ENCODE results near the gene IFRD1.

IFRD1 gene

DNA sequence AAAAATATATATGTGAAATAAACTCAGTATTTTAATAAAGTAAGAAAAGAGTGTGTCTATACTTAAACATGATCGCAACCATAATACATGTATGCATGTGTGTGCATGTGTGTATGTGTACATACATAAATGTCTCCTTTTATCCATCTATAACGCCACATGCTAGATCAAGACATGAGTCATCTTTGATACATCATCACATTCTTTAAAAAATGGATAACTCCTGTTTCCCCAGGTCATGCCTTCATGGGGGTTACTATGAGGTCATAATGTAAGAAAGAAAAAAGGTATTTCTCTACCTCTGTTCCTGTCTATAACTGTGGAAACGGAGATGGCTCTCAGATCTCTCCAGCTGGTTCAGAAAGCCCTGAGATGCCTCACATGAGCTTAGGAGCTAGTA, 71.7 kb downstream of the IFRD1 start:
- no peak for DNase-seq

DNA sequence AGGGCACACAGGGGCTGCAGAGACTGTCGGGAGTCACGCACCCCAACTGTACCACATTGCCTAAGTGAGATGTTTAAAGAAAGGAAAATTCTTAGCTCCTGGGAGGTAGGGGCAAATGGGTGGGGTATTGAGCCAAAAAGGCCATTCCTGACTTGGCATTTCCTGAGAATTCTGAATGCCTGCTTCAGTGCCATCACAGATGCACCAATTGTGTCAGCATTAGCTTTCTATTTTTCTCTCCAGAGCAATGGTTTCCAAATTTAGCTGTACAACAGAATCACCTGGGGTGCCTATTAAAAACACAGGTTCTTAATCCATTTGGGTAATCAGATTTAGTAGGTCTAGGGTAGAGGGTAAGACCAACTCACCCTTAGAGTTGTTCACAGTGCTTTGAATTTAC, 73.6 kb downstream of the IFRD1 start:
- no peak for DNase-seq
